Keratinocyte (primary cell): ENCODE measurements around the gene PARD3B. TPM values are rescaled to one million over a fixed set of nuclear protein-coding genes. Genes with fewer than 3 reads are reported as not detected.

ENCODE experiments used
- DNase-seq: peaks from one replicate; pipeline ENCODE4 v3.0.0-alpha.2; 2011; ENCODE audit warnings: low read depth, missing footprints, low spot score
- FAIRE-seq: peaks from 2 replicates; lab custom pipeline; 2011; peaks lifted over from hg19 to GRCh38; lab: Jason Lieb, UNC
- H2AFZ ChIP-seq: 2 replicates; pipeline ENCODE4 v1.6.0; 2012; ENCODE audit warnings: low read length, control low read depth, inconsistent platforms; ENCODE audit not compliant: control insufficient read depth
- H3K27ac ChIP-seq: 2 replicates; pipeline ENCODE4 v1.5.1; 2011; ENCODE audit warnings: low read length; ENCODE audit not compliant: control insufficient read depth, insufficient read depth
- H3K27me3 ChIP-seq: 3 replicates; pipeline ENCODE4 v1.6.0; 2011; ENCODE audit warnings: low read length; ENCODE audit not compliant: control insufficient read depth, insufficient read depth; ENCODE audit errors: extremely low read depth
- H3K36me3 ChIP-seq, 2 experiments: 2 replicates in 1 of 2; 3 replicates in 1 of 2; pipeline ENCODE4 v1.5.1; 2011; ENCODE audit warnings: low read length in 2 of 2, mild to moderate bottlenecking in 1 of 2; ENCODE audit not compliant: control insufficient read depth in 2 of 2, insufficient read depth in 2 of 2; ENCODE audit errors: extremely low read depth in 1 of 2
- H3K4me1 ChIP-seq: 3 replicates; pipeline ENCODE4 v1.5.1; 2011; ENCODE audit warnings: low read length; ENCODE audit not compliant: control insufficient read depth, insufficient read depth; ENCODE audit errors: extremely low read depth
- H3K4me2 ChIP-seq: 3 replicates; pipeline ENCODE4 v1.6.0; 2011; ENCODE audit warnings: low read depth, low read length; ENCODE audit not compliant: control insufficient read depth, insufficient read depth; ENCODE audit errors: extremely low read depth
- H3K4me3 ChIP-seq, 3 experiments: fragments of 200-600 bp in 1 of 3; sonication (generic) in 1 of 3; 2 replicates in 2 of 3; 3 replicates in 1 of 3; pipeline ENCODE4 v1.5.1; 2011 to 2016; ENCODE audit warnings: low read length in 3 of 3, mild to moderate bottlenecking in 3 of 3, control low read depth in 2 of 3, inconsistent platforms in 1 of 3, low read depth in 1 of 3, mixed read lengths in 1 of 3, mixed run types in 1 of 3, moderate library complexity in 1 of 3; ENCODE audit not compliant: control insufficient read depth in 2 of 3, insufficient read depth in 2 of 3; ENCODE audit errors: extremely low read depth in 1 of 3
- H3K79me2 ChIP-seq: 2 replicates; pipeline ENCODE4 v1.6.0; 2012; ENCODE audit warnings: low read length; ENCODE audit not compliant: control insufficient read depth, insufficient read depth
- H3K9ac ChIP-seq: 3 replicates; pipeline ENCODE4 v1.6.0; 2011; ENCODE audit warnings: low read length; ENCODE audit not compliant: control insufficient read depth, insufficient read depth; ENCODE audit errors: extremely low read depth
- H3K9me1 ChIP-seq: 3 replicates; pipeline ENCODE4 v1.6.0; 2011; ENCODE audit warnings: low read length; ENCODE audit not compliant: control insufficient read depth, insufficient read depth; ENCODE audit errors: extremely low read depth
- H3K9me3 ChIP-seq: 2 replicates; pipeline ENCODE4 v1.5.1; 2012; ENCODE audit warnings: low read depth, low read length; ENCODE audit not compliant: control insufficient read depth
- H4K20me1 ChIP-seq: 3 replicates; pipeline ENCODE4 v1.6.0; 2011; ENCODE audit warnings: low read length; ENCODE audit not compliant: control insufficient read depth, insufficient read depth; ENCODE audit errors: extremely low read depth
- CTCF ChIP-seq, 3 experiments: IDR thresholded peaks in 1 of 3; conservative IDR thresholded peaks in 1 of 3; optimal IDR thresholded peaks in 1 of 3; 2 replicates in 2 of 3; 3 replicates in 1 of 3; pipeline versions ENCODE3 to v1.5.1; 2011; ENCODE audit warnings: low read length in 3 of 3, mild to moderate bottlenecking in 3 of 3, moderate library complexity in 2 of 3, control low read depth in 1 of 3, inconsistent platforms in 1 of 3; ENCODE audit not compliant: insufficient read depth in 2 of 3; ENCODE audit errors: extremely low read depth in 1 of 3
- EZH2 ChIP-seq: IDR thresholded peaks from one replicate; pipeline ENCODE4 v1.6.1; 2012; ENCODE audit warnings: inconsistent platforms, mild to moderate bottlenecking, low read length, moderate library complexity
- dilution Hi-C: fragments of 300-500 bp; cut with MboI; formaldehyde crosslinking; loops from one replicate; pipeline ENCODE4 v1.7.0; 2020; ENCODE audit warnings: low sequenced_read_pairs; ENCODE audit not compliant: extremely low pct_ligation_motif_present
- polyA plus RNA-seq, 5 experiments: library from polyadenylated mRNA; depleted of rRNA in 3 of 5; stranded (reverse) in 3 of 5; stranded (forward) in 1 of 5; unstranded in 1 of 5; fragments of >200 nt; gene quantifications; 1 replicate in 1 of 5; 2 replicates in 3 of 5; 3 replicates in 1 of 5; pipeline versions ENCODE4 v1.2.1 to v1.2.3, GENCODE V29; 2011 to 2012; ENCODE audit warnings: missing spikeins in 2 of 5, low read depth in 1 of 5, low replicate concordance in 1 of 5

The PARD3B gene
- polyA plus RNA-seq, 1 donor (not counting 4 experiments of a cell fraction or from before 2014, with no cell fraction given): 1.2 TPM

GRCh38 chr2:204678031-204678430 is 132.8 kb downstream of the PARD3B start:
- no peak overlapping the region for H3K9ac ChIP-seq
- no peaks in the 10 kb centered on the region for H3K27me3 ChIP-seq
- no peaks in the 10 kb centered on the region for H3K36me3 ChIP-seq
- TF ChIP-seq CTCF (optimal IDR thresholded peaks at IDR 0.05 in 1 of 3, IDR thresholded peaks at IDR 0.05 in 1 of 3, conservative IDR thresholded peaks at IDR 0.05 in 1 of 3; ENCODE audit: extremely low read depth in 1 of 3, insufficient read depth in 2 of 3, low read length in 3 of 3): no peak
- no peak for TF ChIP-seq EZH2
- DNase-seq: no peak
- H3K4me1 ChIP-seq: peaks cover 18% of the 10 kb centered on the region
- no peak overlapping the region for H2AFZ ChIP-seq
- H3K9me1 ChIP-seq: no peaks in the 10 kb centered on the region
- H4K20me1 ChIP-seq: no peaks in the 10 kb centered on the region
- no peaks in the 10 kb centered on the region for H3K79me2 ChIP-seq
- dilution Hi-C loops: no loop called here
- H3K4me3 ChIP-seq: no peak overlapping the region
- H3K9me3 ChIP-seq: no peaks in the 10 kb centered on the region
- no peak overlapping the region for H3K27ac ChIP-seq
- H3K4me2 ChIP-seq: no peak overlapping the region
- no peak for FAIRE-seq

DNA sequence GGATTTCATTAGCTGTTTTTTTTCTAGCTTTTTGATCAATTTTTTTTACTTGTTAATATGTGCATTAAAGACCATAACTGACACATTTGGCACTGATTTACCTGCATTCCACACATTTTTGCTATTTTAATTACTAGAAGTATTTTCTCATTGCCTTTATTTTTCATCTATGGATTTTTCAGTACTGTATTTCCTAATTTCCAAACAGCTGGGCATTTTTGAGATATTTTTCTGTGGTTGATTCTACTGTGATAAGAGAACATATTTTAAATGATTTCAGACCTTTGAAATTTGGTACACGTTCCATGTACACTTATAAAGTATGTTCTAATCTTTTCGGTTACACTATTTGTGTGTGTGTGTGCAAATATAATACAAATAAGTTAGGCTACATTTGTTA is 135.3 kb downstream of the PARD3B start:
- H2AFZ ChIP-seq: no peak overlapping the region
- TF ChIP-seq EZH2 (no peak), CTCF (optimal IDR thresholded peaks at IDR 0.05 in 1 of 3, IDR thresholded peaks at IDR 0.05 in 1 of 3, conservative IDR thresholded peaks at IDR 0.05 in 1 of 3; ENCODE audit: extremely low read depth in 1 of 3, insufficient read depth in 2 of 3, low read length in 3 of 3) (no peak)
- no peak for FAIRE-seq
- H3K27me3 ChIP-seq: no peaks in the 10 kb centered on the region
- no peak overlapping the region for H3K4me2 ChIP-seq
- dilution Hi-C loops: no loop called here
- no peaks in the 10 kb centered on the region for H3K36me3 ChIP-seq
- no peak overlapping the region for H3K27ac ChIP-seq
- no peaks in the 10 kb centered on the region for H3K9me3 ChIP-seq
- no peak overlapping the region for H3K4me3 ChIP-seq
- H3K9me1 ChIP-seq: no peaks in the 10 kb centered on the region
- no peak for DNase-seq
- H3K79me2 ChIP-seq: no peaks in the 10 kb centered on the region
- H3K4me1 ChIP-seq: peaks cover 4% of the 10 kb centered on the region
- no peaks in the 10 kb centered on the region for H4K20me1 ChIP-seq
- no peak overlapping the region for H3K9ac ChIP-seq
